DND-41 (cell line): Measurements from ENCODE around the gene CAND2.

Experiments
- CTCF ChIP-seq: IDR thresholded peaks from 2 replicates; pipeline ENCODE4 v1.5.1; 2012; ENCODE audit warnings: borderline replicate concordance, low read length, moderate library complexity, mild to moderate bottlenecking; ENCODE audit not compliant: poor library complexity, severe bottlenecking; ENCODE audit errors: extremely low read depth
- EZH2 ChIP-seq: IDR thresholded peaks from 3 replicates; pipeline ENCODE4 v1.6.1; 2012; ENCODE audit warnings: borderline replicate concordance, low read depth, mild to moderate bottlenecking, moderate library complexity, low read length, inconsistent platforms; ENCODE audit not compliant: severe bottlenecking

GRCh38 chr3:12871404-12871983 lies 75.0 kb downstream of the CAND2 start:
- no peak for TF ChIP-seq CTCF
- no peak for TF ChIP-seq EZH2
